Inflammatory macrophage treated with lipopolysaccharide for 4 hours (primary cell): ENCODE measurements around the gene MRPS12.
"Not testable (repeated sequence)": the region's sequence is repeated elsewhere in the genome, so short reads cannot be mapped to it uniquely, and the experiment has no call there.

Experiments
- DNase-seq: peaks from one replicate; pipeline ENCODE4 v3.0.0-alpha.2; 2020

Gene MRPS12

GRCh38 chr19:38930776-38931520 is at the start of gene MRPS12:
TSS of gene MRPS12 (plus strand) at chr19:38930944. CDS start at chr19:38931295, 351 bp downstream.
- peak; percentile 100 for DNase-seq

GRCh38 chr19:38883286-38883685 is 47.5 kb upstream of the MRPS12 start:
- DNase-seq = no peak

DNA sequence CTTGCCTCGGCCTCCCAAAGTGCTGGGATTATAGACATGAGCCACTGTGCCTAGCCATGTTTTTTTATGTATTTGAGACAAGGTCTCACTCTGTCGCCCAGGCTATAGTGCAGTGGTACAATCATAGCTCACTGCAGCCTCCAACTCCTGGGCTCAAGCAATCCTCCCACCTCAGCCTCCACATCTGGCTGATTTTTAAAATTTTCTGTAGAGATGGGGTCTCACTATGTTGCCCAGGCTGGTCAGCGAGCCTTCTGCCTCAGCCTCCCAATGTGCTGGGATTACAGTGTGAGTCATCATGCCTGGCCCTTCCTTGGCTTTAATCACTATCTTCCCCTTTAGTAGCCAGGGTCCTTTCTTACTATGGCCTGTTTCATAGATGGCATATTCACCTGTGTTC is 46.1 kb upstream of the MRPS12 start:
- not testable (repeated sequence) for DNase-seq

GRCh38 chr19:38888876-38889275 is 41.9 kb upstream of the MRPS12 start:
- DNase-seq = no peak

- no peak for DNase-seq
These were observed 40.9 kb upstream of the MRPS12 start for GRCh38 chr19:38889803-38890202.

GRCh38 chr19:38890686-38891085 is 40.1 kb upstream of the MRPS12 start:
- DNase-seq = no peak

GRCh38 chr19:38891771-38892170 is 39.0 kb upstream of the MRPS12 start:
- DNase-seq = no peak

DNA sequence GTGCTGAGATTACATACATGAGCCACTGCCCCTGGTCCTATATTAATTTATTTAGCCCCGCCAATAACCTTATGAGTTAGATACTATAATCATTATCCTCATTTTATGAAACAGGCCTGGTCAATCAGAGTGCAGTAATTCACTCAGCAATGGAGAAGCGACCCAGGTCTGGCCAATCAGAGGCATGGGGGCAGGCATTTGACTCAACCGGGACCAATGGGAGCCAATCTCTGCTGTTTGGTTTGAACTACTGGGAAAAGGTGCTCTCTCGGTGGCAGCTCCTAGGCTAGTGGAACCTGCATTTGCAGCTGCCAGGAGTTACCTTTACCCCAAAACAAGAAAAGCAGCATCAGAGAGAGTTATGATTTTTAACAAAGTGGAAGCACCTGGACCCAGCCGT is 37.9 kb upstream of the MRPS12 start:
- no peak for DNase-seq

GRCh38 chr19:38893341-38893771 is 37.4 kb upstream of the MRPS12 start:
- DNase-seq = no peak

DNA sequence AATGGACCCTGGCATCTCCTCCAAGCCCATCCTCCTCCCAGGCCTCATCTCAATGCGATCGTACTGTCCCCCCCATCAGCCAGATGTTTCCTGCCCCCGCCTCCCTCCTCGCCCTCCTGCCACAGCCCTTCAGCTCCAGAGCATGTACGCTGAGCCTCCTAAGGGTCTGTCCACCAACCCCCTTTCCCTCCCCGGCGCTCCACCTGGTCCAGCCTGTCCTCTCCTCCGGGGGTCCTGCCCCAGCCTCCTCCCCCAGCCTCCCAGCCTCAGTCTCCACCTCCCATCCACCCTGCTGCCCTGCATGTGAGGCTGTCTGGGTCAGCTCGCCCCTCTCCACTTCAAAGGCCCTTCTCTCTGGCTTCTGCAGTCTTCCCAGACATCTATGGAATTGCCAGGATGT is 35.8 kb upstream of the MRPS12 start:
- DNase-seq = no peak

DNA sequence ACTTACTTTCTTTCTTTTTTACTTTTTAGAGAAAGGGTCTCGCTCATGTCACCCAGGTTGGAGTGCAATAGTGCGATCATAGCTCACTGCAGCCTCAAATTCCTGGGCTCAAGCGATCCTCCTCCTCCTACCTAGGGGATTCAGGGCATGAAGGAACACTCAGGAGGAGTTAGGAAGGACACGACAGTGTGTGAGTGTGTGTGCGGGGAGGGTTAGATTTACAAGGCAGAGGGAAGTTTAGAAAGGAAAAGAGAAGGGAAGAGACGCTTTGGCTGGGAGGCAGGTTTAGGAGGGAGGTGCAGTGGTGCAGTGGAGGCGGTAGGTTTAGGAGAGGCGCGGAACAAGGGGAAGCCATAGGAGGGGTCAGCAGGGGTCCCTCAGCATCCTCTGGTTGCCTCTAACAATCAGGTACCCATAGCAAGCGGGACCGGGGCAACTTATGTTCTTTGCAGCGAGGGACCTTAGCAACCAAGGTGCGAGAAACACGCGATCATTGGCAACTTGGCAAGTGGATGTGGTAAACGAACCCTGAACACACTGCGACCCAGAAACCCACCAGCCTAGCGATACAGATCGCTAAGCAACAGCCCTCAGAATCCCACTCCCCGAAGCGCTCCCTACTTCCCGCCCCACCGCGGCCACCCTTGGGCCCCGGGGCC is 31.8 kb upstream of the MRPS12 start:
- peak; percentile 5 for DNase-seq

- peak; percentile 100 for DNase-seq
These were observed 31.1 kb upstream of the MRPS12 start, which contains the start of the genes NFKBIB and SIRT2 for GRCh38 chr19:38899447-38900201. TSS of gene NFKBIB (plus strand) at chr19:38899969. CDS start at chr19:38900033, 64 bp downstream. TSS of gene SIRT2 (minus strand) at chr19:38899618. CDS start at chr19:38899521, 97 bp downstream.

GRCh38 chr19:38900202-38900629 is 30.5 kb upstream of the MRPS12 start:
- DNase-seq = no peak

- DNase-seq = peak; percentile 19
These were observed 30.0 kb upstream of the MRPS12 start for GRCh38 chr19:38900743-38901190.

GRCh38 chr19:38901683-38902082 is 29.1 kb upstream of the MRPS12 start:
- no peak for DNase-seq

- DNase-seq = peak; percentile 65
These were observed 25.9 kb upstream of the MRPS12 start for GRCh38 chr19:38904581-38905539.

DNA sequence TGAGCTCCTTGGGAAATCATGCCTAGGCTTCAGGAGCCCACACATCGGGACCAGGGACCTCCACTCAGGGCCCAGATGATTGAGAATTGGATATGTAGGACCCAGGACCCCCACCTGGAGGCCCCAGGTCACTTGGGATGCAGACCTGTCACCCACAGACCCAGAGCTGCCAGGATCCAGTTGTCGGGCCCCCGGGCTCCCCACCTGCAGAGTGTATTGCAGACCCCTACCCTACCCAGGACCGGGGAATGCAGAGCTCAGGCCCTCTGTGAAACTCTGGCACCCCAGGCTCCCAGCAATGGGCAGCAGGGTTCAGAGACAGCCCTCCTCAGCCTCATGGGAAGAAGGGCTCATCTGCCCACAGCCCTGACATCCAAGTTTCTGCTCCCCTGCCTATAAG is 25.1 kb upstream of the MRPS12 start:
- DNase-seq = no peak

- no peak for DNase-seq
These were observed 23.5 kb upstream of the MRPS12 start for GRCh38 chr19:38907227-38907626.

DNA sequence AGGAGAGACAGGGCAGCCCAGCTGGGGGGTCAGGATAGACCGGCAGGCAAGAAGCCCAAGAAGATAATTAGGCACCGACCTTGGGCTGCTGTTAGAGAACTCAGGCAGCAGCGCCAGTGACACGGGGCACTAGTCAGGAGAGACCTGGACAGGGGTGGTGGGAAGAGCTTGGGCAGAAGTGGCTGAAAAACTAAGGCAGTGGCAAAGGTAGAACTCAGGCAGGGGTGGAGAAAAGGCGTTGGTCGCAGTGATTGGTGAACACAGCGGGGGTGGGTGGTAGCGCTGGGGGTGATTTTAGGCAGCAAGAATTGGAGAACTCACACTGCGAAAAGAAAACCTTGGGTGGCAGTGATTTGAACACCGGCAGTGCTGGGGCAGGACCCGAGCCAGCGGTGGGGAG is 23.1 kb upstream of the MRPS12 start:
- no peak for DNase-seq

DNA sequence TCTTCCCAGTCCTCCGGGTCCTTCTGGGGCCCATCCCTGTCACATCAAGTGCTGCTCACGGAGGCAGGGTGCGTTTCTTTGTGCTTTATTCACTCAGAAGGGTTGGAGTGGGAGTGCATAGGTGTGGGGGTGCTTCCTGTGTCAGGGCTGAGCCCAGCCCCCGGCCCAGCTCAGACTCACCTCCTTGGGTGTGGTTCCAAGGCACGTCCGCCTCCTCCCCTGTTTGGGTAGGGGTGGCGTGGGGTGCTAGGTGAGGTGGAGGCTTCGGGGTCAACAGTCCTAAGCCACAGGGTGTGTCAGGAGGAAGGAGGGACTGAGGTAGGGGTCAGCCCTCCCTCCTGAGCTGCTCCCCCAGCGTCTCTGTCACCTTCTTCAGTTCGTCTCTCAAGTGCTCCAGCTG is 21.8 kb upstream of the MRPS12 start:
- DNase-seq = no peak

GRCh38 chr19:38910488-38910887 is 20.3 kb upstream of the MRPS12 start:
- DNase-seq = no peak

DNA sequence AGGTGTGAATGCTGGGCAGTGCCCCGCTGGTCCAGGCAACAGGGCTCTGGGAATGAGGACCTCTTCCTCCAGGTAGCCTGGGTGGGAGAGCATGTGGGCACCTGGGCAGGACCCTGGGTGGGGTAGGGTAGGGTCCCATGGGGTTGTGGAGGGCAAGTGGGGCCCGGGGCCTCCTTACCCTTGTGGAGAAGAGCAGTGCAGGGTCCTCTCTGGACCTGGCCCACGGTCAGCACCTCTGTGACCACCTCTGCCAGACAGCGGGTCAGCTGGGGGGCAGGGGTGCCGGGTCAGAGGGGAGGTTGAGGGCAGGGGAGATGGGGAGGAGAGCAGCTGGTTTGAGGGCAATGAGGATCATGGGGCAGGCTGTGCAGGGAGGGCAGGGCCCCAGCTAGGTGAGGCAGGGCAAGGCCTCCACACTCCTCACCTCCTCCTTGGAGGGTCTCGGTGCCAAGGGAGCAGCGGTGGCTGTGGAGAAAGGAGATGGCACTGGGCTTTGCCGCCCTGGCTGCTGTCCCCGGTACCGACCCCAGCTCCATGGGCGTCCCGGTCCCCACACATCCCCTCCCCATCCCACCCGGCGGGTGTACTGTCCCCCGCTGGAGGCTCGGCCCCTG is 19.2 kb upstream of the MRPS12 start:
- DNase-seq = no peak
